Measurements from ENCODE around the gene ZNF541.

GRCh38 chr19:47608969-47609905 is 36.3 kb upstream of the ZNF541 start, which contains the start of gene BICRA:
- TF ChIP-seq POLR2A (IDR thresholded peaks at IDR 0.05; ENCODE audit: low read length) (no peak), GATA1 (IDR thresholded peaks at IDR 0.05; ENCODE audit: low read depth, low read length) (no peak)

Measured in erythroblast (primary cell).